Endodermal cell (in vitro differentiated cells): Measurements from ENCODE around the gene GALNT7. TPM values are rescaled to one million over a fixed set of nuclear protein-coding genes. Genes with fewer than 3 reads are reported as not detected.

Source experiments
- DNase-seq: peaks from one replicate; pipeline ENCODE4 v3.0.0-alpha.2; 2017
- H3K27ac ChIP-seq: 2 replicates; pipeline ENCODE4 v1.5.1; 2013; ENCODE audit warnings: mild to moderate bottlenecking, low read depth, low read length, moderate library complexity
- H3K27me3 ChIP-seq: 2 replicates; pipeline ENCODE4 v1.6.1; 2013; ENCODE audit warnings: mild to moderate bottlenecking, low read length, moderate library complexity; ENCODE audit not compliant: insufficient read depth, control insufficient read depth, poor library complexity, severe bottlenecking
- H3K36me3 ChIP-seq: 2 replicates; pipeline ENCODE4 v1.7.0; 2013; ENCODE audit warnings: mild to moderate bottlenecking, low read length, moderate library complexity; ENCODE audit not compliant: control insufficient read depth, insufficient read depth
- H3K4me1 ChIP-seq: one replicate; pipeline ENCODE4 v1.7.0; 2013; ENCODE audit warnings: low read length; ENCODE audit not compliant: control insufficient read depth, insufficient read depth
- H3K4me3 ChIP-seq: 2 replicates; pipeline ENCODE4 v1.5.1; 2013; ENCODE audit warnings: mild to moderate bottlenecking, low read length, moderate library complexity
- H3K9ac ChIP-seq: 2 replicates; pipeline ENCODE4 v1.6.1; 2013; ENCODE audit warnings: mild to moderate bottlenecking, low read length, moderate library complexity; ENCODE audit not compliant: poor library complexity, severe bottlenecking; ENCODE audit errors: extremely low read depth
- H3K9me3 ChIP-seq: 2 replicates; pipeline ENCODE4 v1.6.1; 2013; ENCODE audit warnings: mild to moderate bottlenecking, low read length, moderate library complexity; ENCODE audit not compliant: control insufficient read depth
- H3K27ac Mint-ChIP-seq: 2 replicates; pipeline ENCODE4 v1.8.0; 2020; ENCODE audit warnings: mixed read lengths
- H3K27me3 Mint-ChIP-seq: 2 replicates; pipeline ENCODE4 v1.8.0; 2021; ENCODE audit warnings: mild to moderate bottlenecking, mixed read lengths; ENCODE audit not compliant: insufficient read depth
- H3K36me3 Mint-ChIP-seq: 2 replicates; pipeline ENCODE4 v1.8.0; 2020; ENCODE audit warnings: low read depth, mixed read lengths
- H3K4me1 Mint-ChIP-seq: 2 replicates; pipeline ENCODE4 v1.8.0; 2020; ENCODE audit warnings: mixed read lengths
- H3K4me3 Mint-ChIP-seq: 2 replicates; pipeline ENCODE4 v1.8.0; 2020; ENCODE audit warnings: mild to moderate bottlenecking, moderate library complexity, mixed read lengths
- H3K9me3 Mint-ChIP-seq: 2 replicates; pipeline ENCODE4 v1.8.0; 2020; ENCODE audit warnings: mild to moderate bottlenecking, mixed read lengths
- CTCF ChIP-seq: fragments of 200-600 bp; sonication (generic); conservative IDR thresholded peaks from 2 replicates; pipeline ENCODE4 v1.5.0; 2021; ENCODE audit warnings: antibody characterized with exemption, mild to moderate bottlenecking
- WGBS, 2 experiments: methylation state at CpG; one replicate each; pipeline versions ENCODE4 v1.1.5 to v1.1.7; 2013; ENCODE audit warnings: missing lambda C conversion rate in 2 of 2, mixed read lengths in 1 of 2; ENCODE audit not compliant: insufficient coverage in 1 of 2, insufficient read length in 1 of 2; 5-methylcytosine and 5-hydroxymethylcytosine counted together
- total RNA-seq, 2 donors: library from RNA; stranded (reverse); fragmentation: NEBNext Ultra II Directional in 1 of 2; extraction: Animal tissue kit (Norgen Biotek cat#: 25700) in 1 of 2; gene quantifications; 2 replicates in 1 of 2; 3 replicates in 1 of 2; pipeline ENCODE4 v1.2.1, GENCODE V29; 2021

GALNT7 gene
- total RNA-seq, 2 donors from 2014 or later = 66.1 to 72.1 TPM

GRCh38 chr4:173145131-173145530 is 23.5 kb upstream of the GALNT7 start:
- no peak overlapping the region for H3K9ac ChIP-seq
- no peak overlapping the region for H3K27ac ChIP-seq
- H3K9me3 ChIP-seq = no peaks in the 10 kb centered on the region
- H3K9me3 Mint-ChIP-seq = no peaks in the 10 kb centered on the region
- no peak overlapping the region for H3K27ac Mint-ChIP-seq
- WGBS, 2 experiments = 92 to 94% methylated on average over 2 to 3 of the region's 3 CpGs
- DNase-seq = no peak
- no peak overlapping the region for H3K4me3 ChIP-seq
- H3K36me3 ChIP-seq = no peaks in the 10 kb centered on the region
- no peaks in the 10 kb centered on the region for H3K27me3 ChIP-seq
- H3K27me3 Mint-ChIP-seq = no peaks in the 10 kb centered on the region
- H3K4me1 Mint-ChIP-seq = no peaks in the 10 kb centered on the region
- H3K36me3 Mint-ChIP-seq = no peaks in the 10 kb centered on the region
- no peak for TF ChIP-seq CTCF
- no peaks in the 10 kb centered on the region for H3K4me1 ChIP-seq
- no peak overlapping the region for H3K4me3 Mint-ChIP-seq

- Histone ChIP-seq H3K27ac (no peak overlapping the region), H3K36me3 (no peaks in the 10 kb centered on the region), H3K9me3 (no peaks in the 10 kb centered on the region), H3K9ac (no peak overlapping the region), H3K4me1 (no peaks in the 10 kb centered on the region), H3K27me3 (no peaks in the 10 kb centered on the region), H3K4me3 (no peak overlapping the region)
- Mint-ChIP-seq H3K4me1 (no peaks in the 10 kb centered on the region), H3K27me3 (no peaks in the 10 kb centered on the region), H3K27ac (no peak overlapping the region), H3K9me3 (no peaks in the 10 kb centered on the region), H3K36me3 (no peaks in the 10 kb centered on the region), H3K4me3 (no peak overlapping the region)
- no peak for DNase-seq
- WGBS, 2 experiments = 94 to 100% methylated on average over 2 to 4 of the region's 4 CpGs
- no peak for TF ChIP-seq CTCF
Observed at GRCh38 chr4:173146456-173146855, 22.2 kb upstream of the GALNT7 start.

GRCh38 chr4:173151496-173151895 is 17.1 kb upstream of the GALNT7 start:
- H3K9me3 Mint-ChIP-seq = no peaks in the 10 kb centered on the region
- Histone ChIP-seq H3K27me3 (no peaks in the 10 kb centered on the region), H3K4me3 (no peak overlapping the region), H3K4me1 (peaks cover 2% of the 10 kb centered on the region), H3K9ac (no peak overlapping the region), H3K36me3 (no peaks in the 10 kb centered on the region), H3K9me3 (no peaks in the 10 kb centered on the region), H3K27ac (no peak overlapping the region)
- peaks cover 6% of the 10 kb centered on the region for H3K4me1 Mint-ChIP-seq
- WGBS, 2 experiments = 89 to 90% methylated on average over 2 of the region's 2 CpGs
- H3K4me3 Mint-ChIP-seq = no peak overlapping the region
- DNase-seq = no peak
- H3K36me3 Mint-ChIP-seq = no peaks in the 10 kb centered on the region
- no peak overlapping the region for H3K27ac Mint-ChIP-seq
- TF ChIP-seq CTCF = no peak
- no peaks in the 10 kb centered on the region for H3K27me3 Mint-ChIP-seq
